Fibroblast of pulmonary artery (primary cell): Measurements from ENCODE around the gene CMTM8.

Source experiments
- DNase-seq: peaks from one replicate; pipeline ENCODE4 v3.0.0-alpha.2; 2010; ENCODE audit warnings: low read depth
- H3K4me3 ChIP-seq: replicated peaks from 2 replicates; pipeline ENCODE4 v1.5.1; 2011; ENCODE audit warnings: low read depth, mild to moderate bottlenecking, control low read depth, low read length, moderate library complexity
- CTCF ChIP-seq: IDR thresholded peaks from 2 replicates; pipeline ENCODE4 v1.5.1; 2011; ENCODE audit warnings: mild to moderate bottlenecking, control low read depth, low read length, inconsistent platforms; ENCODE audit errors: missing control alignments

CMTM8 gene

GRCh38 chr3:32229565-32229964 lies 8.9 kb upstream of the CMTM8 start:
- no peak for TF ChIP-seq CTCF
- DNase-seq: no peak
- no peak overlapping the region for H3K4me3 ChIP-seq

GRCh38 chr3:32236377-32236776 lies 2.1 kb upstream of the CMTM8 start:
- no peak overlapping the region for H3K4me3 ChIP-seq
- no peak for DNase-seq
- TF ChIP-seq CTCF: no peak

- peak overlapping the region; percentile 65 for H3K4me3 ChIP-seq
- no peak for DNase-seq
These were observed 619 bp upstream of the CMTM8 start for GRCh38 chr3:32237670-32238452.

GRCh38 chr3:32239307-32240158 lies 1.1 kb downstream of the CMTM8 start:
- peak overlapping the region; percentile 65 for H3K4me3 ChIP-seq
- TF ChIP-seq CTCF: no peak
- no peak for DNase-seq

More at GRCh38 chr3:32237670-32238452, 619 bp upstream of the CMTM8 start:
- no peak for TF ChIP-seq CTCF

GRCh38 chr3:32240159-32240545 lies 1.7 kb downstream of the CMTM8 start:
- peak; percentile 46 for DNase-seq
- peak overlapping the region; percentile 65 for H3K4me3 ChIP-seq
- TF ChIP-seq CTCF: peak; percentile 53

- no peak for TF ChIP-seq CTCF
- no peak overlapping the region for H3K4me3 ChIP-seq
- no peak for DNase-seq
These were observed 2.6 kb downstream of the CMTM8 start for GRCh38 chr3:32241100-32241499.

- no peak overlapping the region for H3K4me3 ChIP-seq
- TF ChIP-seq CTCF: no peak
- no peak for DNase-seq
These were observed 5.0 kb downstream of the CMTM8 start for GRCh38 chr3:32243519-32243918.
